Activated T-cell treated with anti-CD3 and anti-CD28 coated beads, Interleukin-2, amount 50 U/mL, for 1 hour (primary cell): ENCODE results near the gene RNASE7.

ENCODE experiments used
- DNase-seq: peaks from one replicate; pipeline ENCODE4 v3.0.0-alpha.2; 2020

RNASE7 gene

DNA sequence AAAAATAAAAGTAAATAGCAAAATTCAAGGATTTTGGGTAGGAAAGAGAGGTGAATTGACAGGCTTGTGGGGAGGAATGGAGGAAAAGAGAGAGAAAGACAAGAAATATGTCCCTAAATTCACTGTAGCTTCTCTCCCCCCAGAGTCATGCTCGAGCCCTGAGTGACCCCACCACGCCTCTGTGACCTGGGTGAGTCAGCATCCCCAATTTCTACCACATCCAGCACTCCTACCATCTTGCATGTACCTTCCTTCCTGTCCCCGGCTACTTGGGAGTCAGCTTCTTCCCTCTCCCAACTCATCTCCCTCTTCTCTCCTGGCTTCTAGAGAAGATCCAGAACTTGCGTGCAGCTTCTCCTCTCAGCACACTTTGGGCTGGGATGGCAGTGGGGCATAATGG is 46.5 kb downstream of the RNASE7 start:
- DNase-seq = no peak

DNA sequence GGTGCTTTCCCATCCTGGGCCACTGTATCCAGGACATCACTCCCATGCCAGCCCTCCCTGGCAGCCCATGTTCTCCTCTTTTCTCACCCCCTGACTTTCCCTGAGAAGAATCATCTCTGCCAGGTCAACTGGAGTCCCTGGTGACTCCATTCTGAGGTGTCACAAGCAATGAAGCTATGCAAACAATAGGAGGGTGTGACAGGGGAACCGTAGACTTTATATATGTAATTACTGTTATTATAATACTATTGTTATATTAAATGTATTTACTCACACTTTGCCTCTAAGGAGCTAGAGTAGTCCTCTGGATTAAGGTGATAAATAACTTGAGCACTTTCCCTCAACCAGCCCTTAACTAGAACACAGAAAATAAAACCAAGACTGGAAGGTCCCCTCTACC is 47.1 kb downstream of the RNASE7 start:
- DNase-seq = no peak

- no peak for DNase-seq
Observed at GRCh38 chr14:21089877-21090193, 47.7 kb downstream of the RNASE7 start.

GRCh38 chr14:21090194-21090939 is 48.2 kb downstream of the RNASE7 start:
- peak; percentile 48 for DNase-seq

GRCh38 chr14:21090940-21091663 is 48.9 kb downstream of the RNASE7 start:
- no peak for DNase-seq

DNA sequence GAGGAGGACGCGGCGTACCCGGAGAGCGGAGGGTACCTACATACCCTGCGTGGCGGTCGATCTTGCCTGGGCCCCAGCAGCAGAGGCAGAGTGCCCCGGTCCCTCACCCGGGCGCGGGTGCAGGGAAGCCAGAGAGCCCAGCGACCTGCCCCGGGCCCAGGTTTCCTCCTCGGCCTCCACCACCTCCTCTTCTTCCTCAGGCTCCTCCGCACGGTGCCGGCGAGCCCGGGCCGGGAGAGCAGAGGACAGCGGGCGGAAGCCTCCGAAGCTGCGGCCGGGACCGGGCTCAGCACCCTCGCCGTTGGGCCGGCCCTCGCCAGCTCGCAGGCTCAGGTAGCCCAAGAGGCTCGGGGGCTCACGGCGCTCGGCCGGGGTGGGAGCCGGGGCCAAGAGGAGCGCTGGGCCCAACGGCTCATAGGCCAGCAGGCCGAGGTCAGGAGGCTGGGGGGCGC is 49.7 kb downstream of the RNASE7 start:
- DNase-seq = no peak

GRCh38 chr14:21092273-21093011 is 50.3 kb downstream of the RNASE7 start:
- peak; percentile 96 for DNase-seq

DNA sequence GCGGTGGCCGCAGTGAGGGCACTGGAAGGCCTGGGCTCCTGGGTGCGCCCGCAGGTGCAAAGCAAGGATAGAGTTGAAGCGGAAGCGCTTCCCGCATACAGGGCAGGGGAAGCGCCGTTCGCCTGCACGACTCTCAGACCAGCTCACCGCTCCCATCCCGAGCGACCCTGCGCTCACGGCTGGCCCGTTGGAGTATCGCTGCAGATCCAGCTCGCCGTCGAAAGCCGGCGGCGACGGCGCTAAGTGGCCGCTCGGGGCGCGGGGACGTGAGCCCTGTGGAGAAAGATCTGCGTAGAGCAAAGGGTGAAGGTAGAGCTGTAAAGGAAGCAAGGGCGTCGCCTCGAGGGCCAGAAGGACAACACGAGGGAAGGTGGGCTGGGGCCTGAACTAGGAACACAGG is 50.9 kb downstream of the RNASE7 start:
- no peak for DNase-seq
